GDM1 (cell line): Measurements from ENCODE around the gene MCTS1.
"Not testable (repeated sequence)": the region's sequence is repeated elsewhere in the genome, so short reads cannot be mapped to it uniquely, and the experiment has no call there.

Experiments used
- DNase-seq: peaks from one replicate; lab custom pipeline; 2025; lab: John Stamatoyannopoulos, UW

MCTS1 gene, protein sequence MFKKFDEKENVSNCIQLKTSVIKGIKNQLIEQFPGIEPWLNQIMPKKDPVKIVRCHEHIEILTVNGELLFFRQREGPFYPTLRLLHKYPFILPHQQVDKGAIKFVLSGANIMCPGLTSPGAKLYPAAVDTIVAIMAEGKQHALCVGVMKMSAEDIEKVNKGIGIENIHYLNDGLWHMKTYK

DNA sequence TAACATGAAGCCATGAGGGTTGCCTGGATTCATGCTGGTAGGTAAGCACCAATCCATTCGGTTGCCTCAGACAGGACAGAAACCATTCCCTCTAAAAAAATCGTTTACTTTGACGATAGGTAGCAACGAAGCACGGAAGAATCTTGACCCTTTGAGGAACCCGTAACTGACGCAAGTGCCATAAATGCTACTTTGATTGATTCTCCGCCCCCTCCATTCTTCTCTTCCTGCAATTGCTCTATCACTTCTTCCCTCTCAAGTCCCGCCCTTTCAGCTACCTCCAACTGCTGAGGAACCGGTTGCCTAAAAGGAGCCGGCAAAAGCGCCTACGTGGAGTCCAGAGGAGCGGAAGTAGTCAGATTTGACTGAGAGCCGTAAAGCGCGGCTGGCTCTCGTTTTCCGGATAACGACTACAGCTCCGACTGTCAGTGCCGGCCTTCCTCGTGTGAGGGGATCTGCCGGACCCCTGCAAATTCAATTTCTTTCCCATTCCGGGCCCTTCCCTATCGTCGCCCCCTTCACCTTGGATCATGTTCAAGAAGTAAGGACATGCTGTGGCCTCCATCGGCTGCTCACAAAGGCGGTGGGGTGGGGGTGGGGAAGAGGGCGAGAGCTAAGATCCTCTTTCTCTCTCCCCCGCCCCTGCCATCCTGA lies at the start of gene MCTS1:
MCTS1 (plus strand) TSS at position 395 of the 654 bp plus-strand sequence; CDS start at position 531, 136 bp downstream.
- DNase-seq = peak; percentile 79

DNA sequence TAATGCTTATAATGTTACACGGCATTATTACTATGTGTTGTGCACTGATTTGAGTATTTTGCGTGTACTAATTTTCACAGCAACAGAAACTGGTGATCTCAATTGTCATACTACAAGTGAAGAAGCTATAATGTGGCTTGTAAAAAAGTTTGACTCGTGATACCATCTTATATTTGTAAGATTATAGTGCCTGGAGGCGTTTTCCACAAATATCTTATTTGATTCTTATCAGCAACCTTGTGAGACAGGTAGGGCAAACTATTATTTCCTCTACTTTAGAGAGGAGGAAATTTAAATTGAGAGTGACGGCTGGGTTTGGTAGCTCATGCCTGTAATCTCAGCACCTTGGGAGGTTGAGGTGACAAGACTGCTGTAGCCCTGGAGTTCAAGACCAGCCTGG lies 47.6 kb upstream of the MCTS1 start:
- DNase-seq = no peak

DNA sequence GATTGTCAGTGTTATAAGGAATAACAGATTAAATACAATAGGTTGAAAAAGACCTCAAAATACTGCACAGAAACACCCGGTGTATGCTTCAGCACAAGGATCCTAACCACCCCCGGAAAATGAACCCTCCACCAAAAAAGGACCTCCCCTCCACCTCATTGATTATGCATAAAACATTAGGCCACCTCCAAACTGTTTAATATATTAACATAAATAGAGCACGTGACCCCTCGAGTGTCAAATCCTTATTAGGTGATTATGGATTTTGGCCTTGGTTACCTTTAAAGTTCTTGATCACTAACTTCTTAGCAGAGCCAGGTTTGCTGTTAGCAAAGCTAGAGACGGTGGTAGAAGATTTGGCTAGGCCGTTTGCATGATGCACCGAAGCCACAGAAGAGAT lies 44.1 kb upstream of the MCTS1 start:
- DNase-seq = no peak

DNA sequence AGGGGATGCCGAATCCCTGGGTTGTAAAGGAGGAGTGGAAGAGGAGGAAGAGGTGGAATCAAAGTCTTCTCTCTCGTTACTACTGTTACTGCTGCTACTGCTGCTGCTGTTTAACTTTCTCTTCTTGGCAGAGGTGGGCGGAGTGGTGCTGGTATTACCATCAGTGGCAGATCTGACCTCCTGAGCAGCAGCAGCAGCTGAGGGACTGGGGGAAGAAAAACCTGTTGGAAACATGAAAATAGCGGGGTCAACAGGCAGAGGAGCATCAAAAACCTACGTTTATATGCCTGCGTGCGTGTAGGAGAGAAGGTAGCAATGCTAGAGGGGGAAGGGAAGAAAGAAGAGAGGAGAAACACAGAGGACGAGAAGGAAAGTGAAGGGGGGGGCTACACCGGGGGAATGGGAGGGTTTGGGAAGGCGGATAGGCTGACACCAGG lies 43.5 kb upstream of the MCTS1 start:
- no peak for DNase-seq

DNA sequence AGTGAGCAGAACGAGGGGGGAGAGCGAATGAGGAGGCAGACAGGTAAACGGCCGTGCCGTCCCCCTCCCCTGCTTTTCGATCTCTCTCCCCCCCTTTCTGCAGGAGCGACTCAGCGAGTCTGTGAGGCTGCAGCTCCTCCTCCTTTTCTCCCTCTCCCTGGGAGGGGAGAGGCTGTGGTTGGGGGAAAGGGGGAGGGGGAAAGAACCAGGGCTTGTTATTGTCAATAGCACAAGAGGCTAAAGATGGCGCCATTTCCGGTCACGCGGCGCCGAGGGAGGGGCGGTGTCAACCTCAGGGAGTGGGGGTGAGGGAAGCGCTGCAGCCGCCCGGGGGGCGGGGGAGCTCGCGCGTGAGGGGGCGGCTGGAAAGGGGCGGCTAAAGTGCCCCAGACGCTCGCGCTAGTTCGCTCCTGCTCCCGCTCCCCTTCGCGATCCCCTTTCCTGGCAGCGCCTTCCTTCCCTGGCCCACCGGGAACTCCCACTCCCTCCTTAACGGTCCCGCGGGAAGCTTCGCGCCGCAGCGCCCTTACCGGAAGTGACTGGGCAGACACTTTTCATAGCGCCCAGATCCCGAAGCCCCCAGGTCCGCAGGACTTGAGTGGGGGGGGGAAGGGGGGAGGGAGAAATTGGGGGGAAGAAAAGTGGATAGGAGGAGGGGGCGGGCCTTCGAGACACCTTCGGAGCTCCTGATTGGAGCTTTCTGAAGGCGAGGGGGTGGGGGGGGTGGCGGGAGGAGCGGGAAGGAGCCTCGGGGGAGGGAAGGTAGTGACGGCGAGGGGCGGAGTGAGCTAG lies 42.9 kb upstream of the MCTS1 start, which contains the start of gene CUL4B:
CUL4B (minus strand) TSS at position 121 of the 792 bp plus-strand sequence. CDS start 324 bp downstream, outside the sequence.
- DNase-seq = peak; percentile 91

DNA sequence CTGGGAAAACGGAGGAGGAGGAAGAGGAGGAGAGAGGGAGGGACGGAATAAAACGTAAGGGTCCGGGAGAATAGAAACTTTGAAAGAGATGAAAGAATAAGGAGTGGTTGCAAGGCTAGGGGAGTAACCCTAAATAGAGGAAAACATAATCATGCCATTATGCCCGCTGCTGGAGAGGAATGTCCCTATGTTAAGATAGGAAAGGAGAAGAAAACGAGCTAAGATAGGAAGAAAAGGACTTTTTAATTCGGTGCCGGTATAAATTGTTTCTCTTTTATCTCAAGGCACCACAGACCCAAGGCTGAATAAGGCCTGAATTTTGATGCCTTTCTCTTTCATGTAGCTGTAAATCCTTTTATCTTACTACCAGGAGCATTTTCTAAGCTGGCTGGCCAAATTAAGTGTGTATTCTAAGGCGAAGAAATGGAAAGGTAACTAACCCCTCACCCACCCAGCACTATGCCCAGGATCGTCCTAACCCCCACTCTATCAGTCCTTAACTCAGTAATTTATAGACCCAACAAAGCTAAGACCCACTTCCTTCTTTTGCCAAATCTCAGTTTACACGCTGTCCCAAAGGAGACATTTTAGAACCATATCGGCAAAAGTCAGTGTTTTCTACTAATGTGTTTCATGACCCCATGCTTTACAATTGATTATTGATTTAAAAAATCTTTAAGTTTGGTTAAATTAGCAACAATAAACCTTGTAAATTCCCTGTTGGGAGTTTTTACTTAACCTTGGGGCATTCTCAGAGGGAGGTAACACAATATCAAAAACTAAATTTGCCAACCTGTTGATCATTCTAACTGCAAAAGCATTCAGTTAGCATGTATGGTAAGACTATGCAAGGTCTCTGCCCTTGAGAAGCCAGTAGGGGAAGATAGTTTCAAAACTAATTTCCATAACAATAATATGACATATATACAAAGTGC lies 42.0 kb upstream of the MCTS1 start:
- DNase-seq = no peak

DNA sequence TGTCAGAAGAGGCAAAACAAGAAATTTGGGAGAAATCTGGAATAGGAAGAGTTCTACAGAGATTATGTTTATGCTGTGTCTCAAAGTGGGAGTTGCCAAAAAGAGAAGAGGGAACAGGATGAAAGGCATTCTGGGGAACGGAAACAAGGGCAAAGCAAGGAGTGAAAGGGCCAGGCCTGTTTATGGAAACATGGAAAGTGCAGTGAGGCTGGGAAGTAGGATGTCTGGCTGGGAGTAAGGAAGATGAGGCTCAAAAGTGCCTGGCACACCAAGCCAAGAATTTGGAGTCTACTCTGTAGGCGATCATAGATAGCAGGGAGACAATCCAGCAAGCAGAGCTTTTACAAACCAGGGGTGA lies 41.4 kb upstream of the MCTS1 start:
- DNase-seq = no peak

DNA sequence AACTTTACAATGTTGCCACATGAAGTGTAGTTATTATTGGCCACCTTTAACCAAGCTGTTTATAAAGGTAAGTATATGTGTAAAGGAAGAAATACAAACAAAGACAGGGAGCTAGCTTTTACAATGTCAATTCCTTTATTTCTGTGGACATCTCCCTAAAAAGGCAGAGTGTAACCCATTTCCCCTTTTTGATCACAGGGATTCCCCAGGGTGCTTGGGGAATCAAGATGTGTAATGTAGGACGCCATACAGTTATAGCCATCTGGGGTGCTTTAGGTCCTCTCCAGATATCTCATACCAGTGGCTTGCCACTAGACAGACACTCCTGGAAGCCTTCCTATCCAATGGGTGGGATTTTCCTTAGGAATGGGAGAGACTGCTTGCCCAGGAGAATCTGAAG lies 39.0 kb upstream of the MCTS1 start:
- DNase-seq = no peak

DNA sequence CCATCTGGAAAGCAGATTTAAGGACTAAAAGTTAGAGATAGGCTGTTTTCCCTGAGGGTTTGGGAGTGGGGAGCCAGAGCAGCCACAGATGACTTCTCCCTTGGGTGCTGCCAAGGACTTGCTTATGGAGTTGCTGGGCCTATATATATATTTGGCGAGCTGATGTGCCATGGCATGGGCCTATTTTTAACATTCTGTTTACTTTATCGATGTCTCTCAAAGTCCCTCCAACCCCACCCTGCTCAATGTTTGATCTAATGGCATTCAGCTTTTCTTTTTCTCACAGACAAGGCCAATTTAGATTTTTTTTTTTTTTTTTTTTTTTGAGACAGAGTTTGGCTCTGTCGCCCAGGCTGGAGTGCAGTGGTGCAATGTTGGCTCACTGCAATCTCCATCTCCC lies 37.1 kb upstream of the MCTS1 start:
- DNase-seq = no peak

DNA sequence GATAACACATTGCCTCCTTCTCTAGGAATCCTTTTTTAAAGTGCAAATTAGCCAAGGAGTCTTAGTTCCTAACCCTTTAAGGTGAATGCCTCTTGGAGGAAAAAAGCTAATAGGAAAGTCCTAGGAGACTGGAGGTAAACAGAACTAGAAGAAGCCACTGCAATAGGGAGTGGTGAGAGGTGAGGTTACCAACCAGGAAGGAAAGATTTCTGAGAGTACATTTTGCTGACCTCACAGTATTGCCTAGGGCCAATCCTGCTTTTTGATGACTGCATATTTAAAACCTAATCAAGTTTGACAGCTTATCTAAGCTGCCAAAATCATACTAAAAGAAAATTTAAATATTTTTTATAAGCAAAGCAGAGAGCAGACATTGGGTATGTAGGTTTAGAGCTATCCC lies 35.9 kb upstream of the MCTS1 start:
- no peak for DNase-seq

DNA sequence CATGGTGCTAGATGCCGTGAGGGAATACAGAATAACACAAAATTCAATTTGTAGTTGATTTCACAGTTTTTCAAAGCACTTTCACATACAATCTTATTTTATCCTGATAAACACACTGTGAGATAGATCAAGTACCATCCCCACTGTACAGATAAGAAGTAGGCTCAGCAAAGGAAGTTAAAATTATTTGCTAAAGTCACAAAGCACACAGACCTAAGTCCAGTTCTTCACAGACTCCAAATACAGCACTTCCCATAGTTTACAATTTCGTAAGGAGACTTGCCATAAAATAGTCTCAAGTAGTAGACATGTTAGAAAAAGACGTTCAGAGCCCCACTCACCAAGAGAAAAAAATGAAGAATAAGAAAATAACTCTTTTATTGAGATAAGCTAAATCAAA lies 35.3 kb upstream of the MCTS1 start:
- no peak for DNase-seq

DNA sequence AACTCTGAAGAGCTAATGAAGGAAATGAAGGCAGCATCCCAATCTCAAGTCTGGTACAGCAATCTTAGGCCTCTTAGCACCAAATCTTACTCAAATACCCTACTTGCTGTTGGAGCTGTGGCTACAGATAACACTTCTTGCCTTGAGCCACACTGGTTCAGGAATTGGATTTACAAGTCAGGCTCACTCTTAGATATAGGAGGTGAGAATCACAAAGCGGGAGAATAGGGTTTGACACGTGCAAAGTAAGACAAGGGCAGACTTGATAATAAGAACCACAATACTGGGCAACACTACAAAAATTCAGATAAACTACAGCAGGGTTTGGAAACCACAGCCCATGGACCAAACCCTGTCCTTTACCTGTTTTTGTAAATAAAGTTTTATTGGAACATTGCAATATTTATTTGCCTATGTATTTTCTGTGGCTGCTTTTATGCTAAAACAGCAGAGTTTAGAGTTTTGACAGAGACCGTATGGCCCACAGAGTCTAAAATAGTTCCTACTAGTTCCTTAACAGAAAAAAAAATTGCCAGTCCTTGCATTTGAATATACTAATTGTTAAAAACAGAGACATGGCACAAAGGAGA lies 33.8 kb upstream of the MCTS1 start:
- no peak for DNase-seq

DNA sequence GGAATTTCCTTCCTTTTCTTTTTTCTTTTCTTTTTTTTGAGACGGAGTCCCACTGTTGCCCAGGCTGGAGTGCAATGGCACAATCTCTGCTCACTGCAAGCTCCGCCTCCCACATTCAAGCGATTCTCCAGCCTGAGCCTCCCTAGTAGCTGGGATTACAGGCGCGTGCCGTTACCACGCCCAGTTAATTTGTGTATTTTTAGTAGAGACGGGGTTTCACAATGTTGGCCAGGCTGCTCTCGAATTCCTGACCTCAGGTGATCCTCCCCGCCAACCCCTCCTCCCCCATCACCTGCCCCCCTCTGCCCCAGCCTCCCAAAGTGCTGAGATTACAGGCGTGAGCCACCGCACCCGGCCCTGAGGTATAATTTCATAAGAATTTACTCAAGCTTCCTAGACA lies 30.1 kb upstream of the MCTS1 start:
- DNase-seq = not testable (repeated sequence)

DNA sequence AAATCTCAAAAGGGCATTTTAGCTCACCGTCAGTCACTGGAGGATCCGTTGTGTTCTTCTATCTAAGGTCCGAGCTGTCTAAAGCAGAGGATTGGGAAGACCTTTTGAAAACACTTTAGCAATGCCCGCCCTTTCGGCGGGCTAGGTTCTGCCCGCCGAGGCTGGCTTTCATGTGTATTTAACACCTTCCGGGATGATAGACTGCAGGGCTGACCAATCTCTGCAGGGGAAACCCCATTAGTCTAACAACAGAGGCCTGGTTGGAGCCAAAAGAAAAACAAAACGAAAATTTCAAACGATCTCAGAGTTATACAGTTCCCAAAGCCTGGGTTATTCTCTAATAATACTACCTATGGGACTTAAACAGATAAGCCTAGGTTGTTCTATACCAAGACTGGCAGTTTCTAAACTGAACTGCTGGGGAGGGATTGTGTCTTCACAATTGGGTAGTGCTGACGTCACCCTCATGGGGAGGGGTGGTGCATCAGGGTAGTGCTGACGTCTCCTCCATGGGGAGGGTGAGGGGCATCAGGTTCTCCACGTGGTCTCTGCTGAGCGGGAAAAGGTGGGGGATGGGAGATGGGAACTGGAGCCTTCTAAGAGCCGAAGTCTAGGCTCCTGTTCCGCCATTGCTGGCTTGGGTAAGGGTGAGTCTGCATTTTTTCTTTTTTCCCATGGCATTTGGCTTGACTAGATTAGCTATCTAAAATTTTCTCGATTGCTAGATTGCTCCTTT lies 28.4 kb upstream of the MCTS1 start:
- DNase-seq = no peak

DNA sequence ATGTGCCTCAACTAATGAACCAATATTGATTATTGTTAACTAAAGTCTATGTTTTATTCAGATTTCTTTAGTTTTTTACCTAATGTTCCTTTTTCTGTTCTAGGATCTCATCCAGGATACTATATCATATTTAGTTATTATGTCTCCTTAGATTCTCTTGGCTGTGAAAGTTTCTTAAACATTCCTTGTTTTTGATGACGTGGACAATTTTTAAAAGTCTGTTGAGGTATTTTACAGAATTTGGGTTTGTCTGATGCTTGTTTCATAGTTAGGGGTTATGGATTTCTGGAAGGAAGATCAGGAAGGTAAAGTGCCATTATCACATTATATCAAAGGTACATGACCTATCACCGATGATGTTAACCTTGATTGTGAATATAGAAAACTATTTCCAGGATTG lies 18.2 kb upstream of the MCTS1 start:
- DNase-seq = no peak

DNA sequence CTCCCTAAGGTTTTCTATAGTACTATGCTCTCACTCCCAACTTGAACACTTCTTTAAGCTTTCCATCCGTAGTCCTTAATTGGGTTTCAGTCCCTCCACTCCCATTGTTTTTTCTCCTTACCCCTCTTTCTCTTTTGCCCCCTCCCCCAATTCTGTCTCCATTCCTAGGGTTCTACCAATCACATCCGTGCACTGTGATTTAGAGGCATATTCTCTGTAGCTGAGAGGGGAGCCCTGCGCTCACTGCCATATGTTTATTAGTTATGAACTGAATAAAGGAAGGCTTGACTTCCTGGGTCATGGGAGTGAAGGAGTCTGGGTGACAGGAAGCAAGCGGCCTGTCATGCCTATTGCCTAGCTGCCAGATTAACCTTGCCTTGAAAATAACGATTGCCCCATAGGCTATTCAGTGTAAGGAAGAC lies 471 bp downstream of the MCTS1 start:
- no peak for DNase-seq

DNA sequence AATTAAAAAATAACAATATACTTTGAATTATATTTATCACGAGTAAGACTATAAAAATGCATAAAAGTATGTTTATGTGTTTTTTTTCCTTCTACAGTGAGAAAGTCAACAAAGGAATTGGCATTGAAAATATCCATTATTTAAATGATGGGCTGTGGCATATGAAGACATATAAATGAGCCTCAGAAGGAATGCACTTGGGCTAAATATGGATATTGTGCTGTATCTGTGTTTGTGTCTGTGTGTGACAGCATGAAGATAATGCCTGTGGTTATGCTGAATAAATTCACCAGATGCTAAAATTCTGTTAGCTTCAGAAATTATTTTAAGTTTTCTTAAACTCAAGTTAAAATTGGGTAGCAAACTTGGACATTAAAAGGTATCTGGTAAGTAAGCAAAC lies 8.2 kb downstream of the MCTS1 start:
- no peak for DNase-seq

DNA sequence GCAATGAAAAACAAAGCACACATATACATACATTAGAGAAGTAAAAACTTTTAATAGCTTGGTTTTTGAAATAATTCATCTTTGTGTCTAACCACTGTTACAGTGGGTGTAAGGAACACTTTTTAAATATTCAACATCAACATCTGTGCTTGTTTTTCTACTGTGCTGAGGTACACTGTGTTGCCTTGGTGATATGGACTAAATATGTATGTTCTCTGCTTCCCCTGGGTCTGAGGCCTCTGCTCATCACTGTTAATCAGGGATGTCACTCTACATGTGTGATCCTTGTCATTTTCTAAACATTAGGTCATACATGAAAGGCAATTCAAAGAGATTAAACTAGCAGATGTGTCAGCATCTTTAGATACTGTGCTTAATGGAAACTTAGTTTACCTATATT lies 10.9 kb downstream of the MCTS1 start:
- no peak for DNase-seq

DNA sequence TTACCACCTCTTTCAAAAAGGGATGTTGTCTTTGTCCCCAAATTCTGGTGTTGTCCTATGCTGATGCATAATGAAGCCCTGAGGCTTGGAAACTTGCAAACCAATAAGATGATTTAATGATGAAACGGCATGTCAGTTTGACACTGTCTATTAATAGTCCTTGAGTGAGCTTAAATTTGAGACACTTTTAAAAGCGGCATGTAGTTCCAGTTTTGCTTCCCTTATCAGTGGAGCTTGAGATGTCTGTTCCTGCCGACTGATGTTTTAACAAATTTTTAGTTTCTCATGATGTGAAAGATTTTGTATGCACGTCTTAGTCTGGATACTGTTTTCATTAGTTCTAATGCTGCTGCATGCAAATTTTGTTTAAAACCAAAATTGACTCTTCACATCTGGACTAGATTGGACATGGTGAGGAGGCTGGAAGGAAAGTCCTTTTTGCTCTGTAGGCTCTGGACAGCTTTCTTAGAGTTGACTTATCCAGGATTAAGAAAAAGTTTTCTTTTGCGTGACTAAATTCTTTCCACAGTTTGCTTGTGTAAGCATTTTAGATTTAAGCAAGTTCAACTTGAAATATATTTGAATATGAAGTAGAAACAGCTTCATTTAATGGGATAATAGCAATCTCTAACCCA lies 14.2 kb downstream of the MCTS1 start:
- no peak for DNase-seq

DNA sequence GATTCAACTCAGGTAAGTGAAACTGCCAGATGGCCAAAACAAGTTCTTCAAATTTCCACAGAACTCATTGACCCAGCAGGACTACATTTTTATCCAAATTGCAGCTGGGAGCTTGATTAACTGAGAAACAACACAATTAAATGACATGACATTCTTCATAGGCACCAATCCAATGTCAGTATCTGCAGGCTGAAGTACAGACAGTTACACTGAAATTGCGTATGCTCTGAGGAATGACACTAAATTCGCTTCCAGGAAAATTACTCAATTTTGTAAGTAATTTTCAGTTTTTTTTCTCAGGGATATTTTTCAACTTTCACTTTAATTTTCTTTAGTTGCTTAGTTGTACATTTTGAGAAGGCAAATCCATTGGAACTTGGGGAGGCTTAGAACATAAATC lies 21.5 kb downstream of the MCTS1 start:
- DNase-seq = no peak
